Activated CD8-positive, alpha-beta T cell treated with anti-CD3 and anti-CD28 coated beads for 36 hours (primary cell): ENCODE data around the gene TLE7. TPM values are rescaled to one million over a fixed set of nuclear protein-coding genes. Genes with fewer than 3 reads are reported as not detected.

Source experiments
- ATAC-seq: fragments of 200-7000 bp; cut with Tn5 transposase; one replicate; pipeline ENCODE4 v1.10.0; 2021; ENCODE audit warnings: mild to moderate bottlenecking, moderate library complexity
- CTCF ChIA-PET: fragments of 350-600 bp; sonication (Branson Sonifier 250); formaldehyde crosslinking; loops from one replicate; lab custom pipeline; 2021; ENCODE audit warnings: antibody characterized with exemption; lab: Charles Lee
- POLR2A ChIA-PET: fragments of 350-600 bp; sonication (Branson Sonifier 250); formaldehyde crosslinking; loops from one replicate; lab custom pipeline; 2021; ENCODE audit warnings: antibody characterized with exemption; lab: Charles Lee
- DNase-seq: peaks from one replicate; pipeline ENCODE4 v3.0.0-alpha.2; 2020
- H3K27ac Mint-ChIP-seq: one replicate; pipeline ENCODE4 v1.8.0; 2021; ENCODE audit warnings: mild to moderate bottlenecking, mixed read lengths
- H3K27me3 Mint-ChIP-seq: one replicate; pipeline ENCODE4 v1.8.0; 2021; ENCODE audit warnings: mixed read lengths
- H3K36me3 Mint-ChIP-seq: one replicate; pipeline ENCODE4 v1.8.0; 2021; ENCODE audit warnings: low read depth, mixed read lengths
- H3K4me1 Mint-ChIP-seq: one replicate; pipeline ENCODE4 v1.8.0; 2021; ENCODE audit warnings: low read depth, mixed read lengths
- H3K4me3 Mint-ChIP-seq: one replicate; pipeline ENCODE4 v1.8.0; 2021; ENCODE audit warnings: mild to moderate bottlenecking, moderate library complexity, mixed read lengths
- H3K9me3 Mint-ChIP-seq: one replicate; pipeline ENCODE4 v1.8.0; 2021; ENCODE audit warnings: mixed read lengths
- CTCF ChIP-seq: fragments of 200-600 bp; IDR thresholded peaks from one replicate; pipeline ENCODE4 v1.8.0; 2022; ENCODE audit warnings: antibody characterized with exemption, mild to moderate bottlenecking
- intact Hi-C: fragments of 100-400 bp; cut with micrococcal nuclease; formaldehyde crosslinking; loops from one replicate; pipeline ENCODE4 v1.10.0; 2022
- total RNA-seq, 2 experiments: library from RNA; stranded (reverse); gene quantifications; one replicate each; pipeline ENCODE4 v1.2.3, GENCODE V29; 2021

TLE7 gene
- total RNA-seq, 2 experiments from 2014 or later: not detected

- no peaks in the 10 kb centered on the region for H3K36me3 Mint-ChIP-seq
- TF ChIP-seq CTCF: no peak
- ChIA-PET CTCF (interaction anchor here (1.0 to 1.4 kb wide), 2 partner anchors 10 to 13 kb away, joined by 3 read pairs; no protein-coding TSS in a partner anchor), POLR2A (no interaction called here)
- intact Hi-C loops: no loop called here
- no peak overlapping the region for H3K27ac Mint-ChIP-seq
- no peak overlapping the region for H3K4me3 Mint-ChIP-seq
- no peaks in the 10 kb centered on the region for H3K9me3 Mint-ChIP-seq
- no peaks in the 10 kb centered on the region for H3K4me1 Mint-ChIP-seq
- ATAC-seq (no peak), DNase-seq (no peak)
- peaks cover 3% of the 10 kb centered on the region for H3K27me3 Mint-ChIP-seq
Observed at GRCh38 chr16:71399801-71400563, 41.9 kb downstream of the TLE7 start.

- POLR2A ChIA-PET: no interaction called here
- no peak overlapping the region for H3K27ac Mint-ChIP-seq
- CTCF ChIA-PET: interaction anchor here (1.9 kb wide), 1 partner anchor 16 kb away, joined by 4 read pairs; no protein-coding TSS in a partner anchor
Observed at GRCh38 chr16:71396594-71396993, 45.3 kb downstream of the TLE7 start.

GRCh38 chr16:71389330-71389729 is 52.5 kb downstream of the TLE7 start:
- intact Hi-C loops: no loop called here
- Mint-ChIP-seq H3K4me3 (no peak overlapping the region), H3K9me3 (no peaks in the 10 kb centered on the region), H3K27me3 (peaks cover 11% of the 10 kb centered on the region), H3K36me3 (no peaks in the 10 kb centered on the region), H3K27ac (no peak overlapping the region), H3K4me1 (peaks cover 5% of the 10 kb centered on the region)
- no peak for TF ChIP-seq CTCF
- ChIA-PET POLR2A (interaction anchor here (0.5 kb wide), 1 partner anchor 90 kb away, joined by 5 read pairs; no protein-coding TSS in a partner anchor), CTCF (interaction anchor here (3.3 kb wide), 1 partner anchor 22 kb away, joined by 19 read pairs; no protein-coding TSS in a partner anchor)
- ATAC-seq: no peak
- DNase-seq: no peak

More at GRCh38 chr16:71396594-71396993, 45.3 kb downstream of the TLE7 start:
- ATAC-seq: no peak
- no peak for TF ChIP-seq CTCF
- Mint-ChIP-seq H3K4me3 (no peak overlapping the region), H3K9me3 (no peaks in the 10 kb centered on the region), H3K36me3 (no peaks in the 10 kb centered on the region), H3K4me1 (no peaks in the 10 kb centered on the region), H3K27me3 (no peaks in the 10 kb centered on the region)
- DNase-seq: no peak
- intact Hi-C loops: no loop called here

- no peak for TF ChIP-seq CTCF
- H3K4me1 Mint-ChIP-seq: peaks cover 5% of the 10 kb centered on the region
- H3K4me3 Mint-ChIP-seq: no peak overlapping the region
- no peak overlapping the region for H3K27ac Mint-ChIP-seq
- CTCF ChIA-PET: interaction anchor here (1.5 to 3.3 kb wide), 2 partner anchors 20 to 24 kb away, joined by 4 to 19 read pairs; no protein-coding TSS in a partner anchor
- intact Hi-C loops: no loop called here
- ATAC-seq (no peak), DNase-seq (no peak)
- no peaks in the 10 kb centered on the region for H3K36me3 Mint-ChIP-seq
- POLR2A ChIA-PET: no interaction called here
- H3K9me3 Mint-ChIP-seq: no peaks in the 10 kb centered on the region
- H3K27me3 Mint-ChIP-seq: peaks cover 11% of the 10 kb centered on the region
Observed at GRCh38 chr16:71387045-71387871, 54.6 kb downstream of the TLE7 start.
